H1 (cell line): ENCODE measurements around the gene EN2.

ENCODE experiments used
- EGR1 ChIP-seq: IDR thresholded peaks from 2 replicates; pipeline ENCODE4 v1.6.1; 2011; ENCODE audit warnings: low read depth, low read length, borderline replicate concordance
- HDAC2 ChIP-seq, 2 experiments: fragments of 300-600 bp in 1 of 2; sonication (generic) in 1 of 2; IDR thresholded peaks; 2 replicates each; pipeline ENCODE4 v1.6.1; 2011 to 2012; ENCODE audit warnings: low read depth in 2 of 2, low read length in 2 of 2, mild to moderate bottlenecking in 2 of 2, moderate library complexity in 2 of 2, borderline replicate concordance in 1 of 2, inconsistent platforms in 1 of 2
- RFX5 ChIP-seq: IDR thresholded peaks from 2 replicates; pipeline ENCODE4 v1.6.1; 2011; ENCODE audit warnings: low read depth, low read length, improper control_type of control experiment, borderline replicate concordance
- TF ChIP-seq, protein P1 (sequence below), 3 experiments: IDR thresholded peaks; 1 replicate in 2 of 3; 2 replicates in 1 of 3; pipeline versions ENCODE4 v1.5.1 to v1.6.1; 2011; ENCODE audit warnings: low read length in 3 of 3, mild to moderate bottlenecking in 3 of 3, inconsistent platforms in 2 of 3, low read depth in 1 of 3, moderate library complexity in 1 of 3; ENCODE audit not compliant: insufficient read depth in 1 of 3; ENCODE audit errors: control extremely low read depth in 1 of 3

DNA sequence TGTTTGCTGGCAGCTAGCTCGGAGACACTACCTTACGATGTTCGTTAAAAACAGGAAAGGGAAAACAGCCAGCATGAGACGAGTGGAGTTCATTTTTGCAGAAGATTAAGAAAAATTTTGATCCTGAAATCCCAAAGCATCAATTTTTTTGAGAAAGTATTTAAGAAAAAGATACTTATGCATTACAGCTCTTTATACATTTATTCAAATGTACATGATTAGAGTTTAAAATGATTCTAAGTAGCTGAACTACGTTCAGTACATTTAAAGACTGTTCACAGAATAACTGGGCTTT, 53.7 kb downstream of the EN2 start:
- TF ChIP-seq, protein P1, sequence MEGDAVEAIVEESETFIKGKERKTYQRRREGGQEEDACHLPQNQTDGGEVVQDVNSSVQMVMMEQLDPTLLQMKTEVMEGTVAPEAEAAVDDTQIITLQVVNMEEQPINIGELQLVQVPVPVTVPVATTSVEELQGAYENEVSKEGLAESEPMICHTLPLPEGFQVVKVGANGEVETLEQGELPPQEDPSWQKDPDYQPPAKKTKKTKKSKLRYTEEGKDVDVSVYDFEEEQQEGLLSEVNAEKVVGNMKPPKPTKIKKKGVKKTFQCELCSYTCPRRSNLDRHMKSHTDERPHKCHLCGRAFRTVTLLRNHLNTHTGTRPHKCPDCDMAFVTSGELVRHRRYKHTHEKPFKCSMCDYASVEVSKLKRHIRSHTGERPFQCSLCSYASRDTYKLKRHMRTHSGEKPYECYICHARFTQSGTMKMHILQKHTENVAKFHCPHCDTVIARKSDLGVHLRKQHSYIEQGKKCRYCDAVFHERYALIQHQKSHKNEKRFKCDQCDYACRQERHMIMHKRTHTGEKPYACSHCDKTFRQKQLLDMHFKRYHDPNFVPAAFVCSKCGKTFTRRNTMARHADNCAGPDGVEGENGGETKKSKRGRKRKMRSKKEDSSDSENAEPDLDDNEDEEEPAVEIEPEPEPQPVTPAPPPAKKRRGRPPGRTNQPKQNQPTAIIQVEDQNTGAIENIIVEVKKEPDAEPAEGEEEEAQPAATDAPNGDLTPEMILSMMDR (IDR thresholded peaks at IDR 0.05; ENCODE audit: control extremely low read depth in 1 of 3, insufficient read depth in 1 of 3, low read depth in 1 of 3, low read length in 3 of 3) = no peak
- TF ChIP-seq HDAC2 (IDR thresholded peaks at IDR 0.05; ENCODE audit: borderline replicate concordance in 1 of 2, low read depth in 2 of 2, low read length in 2 of 2) (no peak), RFX5 (no peak), EGR1 (no peak)
